Measurements from ENCODE around the gene ACACA.

ACACA gene

GRCh38 chr17:37340804-37341203 is 65.8 kb downstream of the ACACA start:
- TF ChIP-seq SALL2 (tag by site-specific recombination; IDR thresholded peaks at IDR 0.05; ENCODE audit: borderline replicate concordance) = no peak
- no peak for TF ChIP-seq SCRT2 (tag by site-specific recombination; IDR thresholded peaks at IDR 0.05)
- no peak for TF ChIP-seq ZNF133 (tag by site-specific recombination; IDR thresholded peaks at IDR 0.05)
- no peak for TF ChIP-seq ZNF416 (tag by site-specific recombination; IDR thresholded peaks at IDR 0.05)
- TF ChIP-seq ZNF560 (tag by site-specific recombination; IDR thresholded peaks at IDR 0.05; ENCODE audit: borderline replicate concordance) = no peak
- TF ChIP-seq ZNF202 (tag by site-specific recombination; IDR thresholded peaks at IDR 0.05; ENCODE audit: borderline replicate concordance) = no peak
- peak; percentile 75 for TF ChIP-seq ZNF121 (tag by site-specific recombination; IDR thresholded peaks at IDR 0.05)
- ChIA-PET CTCF (interaction anchor here (0.6 kb wide), 1 partner anchor 687 kb away, joined by 3 read pairs; no protein-coding TSS in a partner anchor), POLR2A (no interaction called here)
- Histone ChIP-seq H3K9me3 (ENCODE audit: control insufficient read depth, insufficient read depth, low read depth, low read length) (no peaks in the 10 kb centered on the region), H3K36me3 (ENCODE audit: control insufficient read depth in 2 of 2, insufficient read depth in 1 of 2, low read length in 2 of 2) (peaks cover 14 to 15% of the 10 kb centered on the region in 2 experiments; a peak in 2 of 3 replicates), H3K4me1 (ENCODE audit: control insufficient read depth, insufficient read depth, low read length) (peaks cover 5% of the 10 kb centered on the region), H3K4me3 (ENCODE audit: low read depth, low read length) (no peak overlapping the region), H3K27ac (ENCODE audit: extremely low read depth, low read depth, low read length) (no peak overlapping the region)

GRCh38 chr17:37339321-37339720 is 67.3 kb downstream of the ACACA start:
- Histone ChIP-seq H3K27ac (ENCODE audit: extremely low read depth, low read depth, low read length) (no peak overlapping the region), H3K36me3 (ENCODE audit: control insufficient read depth in 2 of 2, insufficient read depth in 1 of 2, low read length in 2 of 2) (peaks cover 11 to 14% of the 10 kb centered on the region in 2 experiments; a peak in 2 of 3 replicates), H3K9me3 (ENCODE audit: control insufficient read depth, insufficient read depth, low read depth, low read length) (no peaks in the 10 kb centered on the region), H3K4me1 (ENCODE audit: control insufficient read depth, insufficient read depth, low read length) (no peaks in the 10 kb centered on the region; the same call in 1 of the 2 replicates), H3K4me3 (ENCODE audit: low read depth, low read length) (no peak overlapping the region)
- ChIA-PET CTCF (interaction anchor here (0.5 to 1.8 kb wide), 4 partner anchors 22 to 159 kb away, joined by 3 to 8 read pairs (median 3); no protein-coding TSS in a partner anchor), POLR2A (no interaction called here)
- TF ChIP-seq REST (tag by site-specific recombination; IDR thresholded peaks at IDR 0.05) (peak; percentile 51; the same call in 1 of the 2 replicates), ZNF488 (tag by site-specific recombination; IDR thresholded peaks at IDR 0.05) (no peak)

GRCh38 chr17:37338847-37339246 is 67.8 kb downstream of the ACACA start:
- POLR2A ChIA-PET = no interaction called here
- Histone ChIP-seq H3K9me3 (ENCODE audit: control insufficient read depth, insufficient read depth, low read depth, low read length) (no peaks in the 10 kb centered on the region), H3K36me3 (ENCODE audit: control insufficient read depth in 2 of 2, insufficient read depth in 1 of 2, low read length in 2 of 2) (peaks cover 9 to 14% of the 10 kb centered on the region in 2 experiments; a peak in 2 of 3 replicates), H3K27ac (ENCODE audit: extremely low read depth, low read depth, low read length) (no peak overlapping the region), H3K4me3 (ENCODE audit: low read depth, low read length) (no peak overlapping the region), H3K4me1 (ENCODE audit: control insufficient read depth, insufficient read depth, low read length) (no peaks in the 10 kb centered on the region; the same call in 1 of the 2 replicates)
- no peak for TF ChIP-seq ZBTB26 (tag by site-specific recombination; optimal IDR thresholded peaks at IDR 0.05)
- peak; percentile 91 for TF ChIP-seq PRDM1 (tag by site-specific recombination; IDR thresholded peaks at IDR 0.05)
- TF ChIP-seq ZNF280D (tag by site-specific recombination; IDR thresholded peaks at IDR 0.05) = no peak
- no peak for TF ChIP-seq ZNF221 (tag by site-specific recombination; IDR thresholded peaks at IDR 0.05; ENCODE audit: borderline replicate concordance)
- TF ChIP-seq ZNF639 (tag by site-specific recombination; IDR thresholded peaks at IDR 0.05) = no peak
- no peak for TF ChIP-seq MYNN (tag by site-specific recombination; IDR thresholded peaks at IDR 0.05; ENCODE audit: borderline replicate concordance)
- TF ChIP-seq ZNF521 (tag by site-specific recombination; IDR thresholded peaks at IDR 0.05) = no peak
- CTCF ChIA-PET = interaction anchor here (0.5 to 1.8 kb wide), 4 partner anchors 22 to 159 kb away, joined by 3 to 8 read pairs (median 3); no protein-coding TSS in a partner anchor

Data from HEK293 (cell line).